ENCODE results near the gene CLASRP.
A peak's percentile ranks its signal among the peaks of the same experiment; 100 is the strongest.
"Not testable (repeated sequence)": the region's sequence is repeated elsewhere in the genome, so short reads cannot be mapped to it uniquely, and the experiment has no call there.

CLASRP gene

GRCh38 chr19:45106363-45106762 lies 67.5 kb downstream of the CLASRP start:
- not testable (repeated sequence) for H3K36me3 Mint-ChIP-seq (ENCODE audit: low read depth); DNase-seq; H3K27ac Mint-ChIP-seq; ATAC-seq; H3K27me3 Mint-ChIP-seq; H3K4me3 Mint-ChIP-seq; H3K9me3 Mint-ChIP-seq
- H3K4me1 Mint-ChIP-seq: peaks cover 55% of the 10 kb centered on the region

GRCh38 chr19:45107621-45108150 lies 68.8 kb downstream of the CLASRP start:
- no peaks in the 10 kb centered on the region for H3K36me3 Mint-ChIP-seq (ENCODE audit: low read depth)
- H3K27me3 Mint-ChIP-seq: no peaks in the 10 kb centered on the region
- H3K27ac Mint-ChIP-seq: no peak overlapping the region
- no peak for DNase-seq
- peaks cover 55% of the 10 kb centered on the region for H3K4me1 Mint-ChIP-seq
- no peaks in the 10 kb centered on the region for H3K9me3 Mint-ChIP-seq
- no peak for ATAC-seq
- H3K4me3 Mint-ChIP-seq: no peak overlapping the region

GRCh38 chr19:45110851-45111266 lies 72.0 kb downstream of the CLASRP start:
- Mint-ChIP-seq H3K4me3 (no peak overlapping the region), H3K36me3 (ENCODE audit: low read depth) (no peaks in the 10 kb centered on the region), H3K27me3 (no peaks in the 10 kb centered on the region), H3K9me3 (no peaks in the 10 kb centered on the region), H3K27ac (no peak overlapping the region), H3K4me1 (peaks cover 45% of the 10 kb centered on the region)
- no peak for DNase-seq
- ATAC-seq: peak; percentile 89

- DNase-seq: no peak
- no peaks in the 10 kb centered on the region for H3K9me3 Mint-ChIP-seq
These were observed 73.4 kb downstream of the CLASRP start for GRCh38 chr19:45112111-45112827.

GRCh38 chr19:45113628-45114027 lies 74.8 kb downstream of the CLASRP start:
- DNase-seq (no peak), ATAC-seq (no peak)
- Mint-ChIP-seq H3K4me1 (peaks cover 67% of the 10 kb centered on the region), H3K27me3 (no peaks in the 10 kb centered on the region), H3K4me3 (no peak overlapping the region), H3K27ac (no peak overlapping the region), H3K36me3 (ENCODE audit: low read depth) (no peaks in the 10 kb centered on the region), H3K9me3 (no peaks in the 10 kb centered on the region)

More at GRCh38 chr19:45112111-45112827, 73.4 kb downstream of the CLASRP start:
- H3K27ac Mint-ChIP-seq: no peak overlapping the region
- no peaks in the 10 kb centered on the region for H3K27me3 Mint-ChIP-seq
- H3K4me3 Mint-ChIP-seq: no peak overlapping the region
- H3K4me1 Mint-ChIP-seq: peaks cover 59% of the 10 kb centered on the region
- no peak for ATAC-seq
- no peaks in the 10 kb centered on the region for H3K36me3 Mint-ChIP-seq (ENCODE audit: low read depth)

- H3K27ac Mint-ChIP-seq: no peak overlapping the region
These were observed 75.3 kb downstream of the CLASRP start for GRCh38 chr19:45114116-45114515.

GRCh38 chr19:45115809-45116615 lies 77.2 kb downstream of the CLASRP start:
- no peaks in the 10 kb centered on the region for H3K9me3 Mint-ChIP-seq

More at GRCh38 chr19:45114116-45114515, 75.3 kb downstream of the CLASRP start:
- ATAC-seq (no peak), DNase-seq (no peak)
- Mint-ChIP-seq H3K27me3 (no peaks in the 10 kb centered on the region), H3K4me3 (no peak overlapping the region), H3K36me3 (ENCODE audit: low read depth) (no peaks in the 10 kb centered on the region), H3K9me3 (no peaks in the 10 kb centered on the region), H3K4me1 (peaks cover 72% of the 10 kb centered on the region)

GRCh38 chr19:45117167-45117594 lies 78.3 kb downstream of the CLASRP start:
- Mint-ChIP-seq H3K27me3 (no peaks in the 10 kb centered on the region), H3K27ac (peak overlapping the region; percentile 16), H3K4me3 (peak overlapping the region; percentile 24), H3K4me1 (peaks cover 83% of the 10 kb centered on the region), H3K9me3 (no peaks in the 10 kb centered on the region), H3K36me3 (ENCODE audit: low read depth) (no peaks in the 10 kb centered on the region)
- ATAC-seq: peak; percentile 83
- peak; percentile 79 for DNase-seq

More at GRCh38 chr19:45115809-45116615, 77.2 kb downstream of the CLASRP start:
- Mint-ChIP-seq H3K4me3 (no peak overlapping the region), H3K36me3 (ENCODE audit: low read depth) (no peaks in the 10 kb centered on the region), H3K27ac (no peak overlapping the region), H3K4me1 (peaks cover 79% of the 10 kb centered on the region), H3K27me3 (no peaks in the 10 kb centered on the region)
- DNase-seq (no peak), ATAC-seq (no peak)

- no peak overlapping the region for H3K4me3 Mint-ChIP-seq
- H3K27me3 Mint-ChIP-seq: no peaks in the 10 kb centered on the region
- no peaks in the 10 kb centered on the region for H3K9me3 Mint-ChIP-seq
- ATAC-seq: no peak
- no peak for DNase-seq
- H3K36me3 Mint-ChIP-seq (ENCODE audit: low read depth): no peaks in the 10 kb centered on the region
- no peak overlapping the region for H3K27ac Mint-ChIP-seq
- peaks cover 84% of the 10 kb centered on the region for H3K4me1 Mint-ChIP-seq
These were observed 78.8 kb downstream of the CLASRP start for GRCh38 chr19:45117671-45118070.

GRCh38 chr19:45118106-45118505 lies 79.3 kb downstream of the CLASRP start:
- Mint-ChIP-seq H3K4me1 (peaks cover 84% of the 10 kb centered on the region), H3K36me3 (ENCODE audit: low read depth) (no peaks in the 10 kb centered on the region), H3K4me3 (peak overlapping the region; percentile 4), H3K9me3 (no peaks in the 10 kb centered on the region), H3K27ac (peak overlapping the region; percentile 27), H3K27me3 (no peaks in the 10 kb centered on the region)
- DNase-seq (no peak), ATAC-seq (no peak)

GRCh38 chr19:45118591-45119355 lies 79.9 kb downstream of the CLASRP start:
- H3K27ac Mint-ChIP-seq; H3K27me3 Mint-ChIP-seq; DNase-seq; ATAC-seq; H3K9me3 Mint-ChIP-seq; H3K36me3 Mint-ChIP-seq (ENCODE audit: low read depth): not testable (repeated sequence)
- peaks cover 79% of the 10 kb centered on the region for H3K4me1 Mint-ChIP-seq
- H3K4me3 Mint-ChIP-seq: peak overlapping the region; percentile 4

- Mint-ChIP-seq H3K36me3 (ENCODE audit: low read depth) (no peaks in the 10 kb centered on the region), H3K27ac (no peak overlapping the region), H3K27me3 (no peaks in the 10 kb centered on the region), H3K4me1 (peaks cover 74% of the 10 kb centered on the region), H3K4me3 (no peak overlapping the region), H3K9me3 (no peaks in the 10 kb centered on the region)
- ATAC-seq (no peak), DNase-seq (no peak)
These were observed 80.7 kb downstream of the CLASRP start for GRCh38 chr19:45119582-45119981.

All from activated naive CD8-positive, alpha-beta T cell treated with anti-CD3 and anti-CD28 coated beads, Interleukin-2, amount 50 U/mL, for 24 hours (primary cell).